Astrocyte (in vitro differentiated cells and primary cell): ENCODE measurements around the gene MYO6. TPM values are rescaled to one million over a fixed set of nuclear protein-coding genes. Genes with fewer than 3 reads are reported as not detected.

ENCODE experiments used
- DNase-seq: peaks from one replicate; pipeline ENCODE4 v3.0.0-alpha.2; 2010; ENCODE audit warnings: low read depth
- FAIRE-seq: peaks from 2 replicates; lab custom pipeline; 2011; peaks lifted over from hg19 to GRCh38; lab: Jason Lieb, UNC
- H2AFZ ChIP-seq: 2 replicates; pipeline ENCODE4 v1.6.0; 2012; ENCODE audit warnings: low read depth, low read length, inconsistent platforms
- H3K27ac ChIP-seq: 2 replicates; pipeline ENCODE4 v1.5.1; 2011; ENCODE audit warnings: low read depth, low read length, inconsistent platforms
- H3K27me3 ChIP-seq: 2 replicates; pipeline ENCODE4 v1.6.0; 2011; ENCODE audit warnings: low read length, inconsistent platforms; ENCODE audit not compliant: insufficient read depth
- H3K36me3 ChIP-seq: 2 replicates; pipeline ENCODE4 v1.5.1; 2011; ENCODE audit warnings: low read length, inconsistent platforms; ENCODE audit not compliant: insufficient read depth
- H3K4me1 ChIP-seq: 2 replicates; pipeline ENCODE4 v1.5.1; 2011; ENCODE audit warnings: low read length, inconsistent platforms; ENCODE audit not compliant: insufficient read depth
- H3K4me2 ChIP-seq: 2 replicates; pipeline ENCODE4 v1.6.0; 2012; ENCODE audit warnings: low read length, inconsistent platforms
- H3K4me3 ChIP-seq: 2 replicates; pipeline ENCODE4 v1.5.1; 2011; ENCODE audit warnings: low read depth, mild to moderate bottlenecking, low read length, inconsistent platforms; ENCODE audit not compliant: insufficient read depth
- H3K79me2 ChIP-seq: 2 replicates; pipeline ENCODE4 v1.6.0; 2012; ENCODE audit warnings: mild to moderate bottlenecking, low read length, inconsistent platforms; ENCODE audit not compliant: insufficient read depth
- H3K9ac ChIP-seq: 2 replicates; pipeline ENCODE4 v1.6.0; 2012; ENCODE audit warnings: mild to moderate bottlenecking, low read length, inconsistent platforms
- H3K9me3 ChIP-seq: 2 replicates; pipeline ENCODE4 v1.5.1; 2012; ENCODE audit warnings: low read depth, mild to moderate bottlenecking, low read length, inconsistent platforms; ENCODE audit not compliant: insufficient read depth
- H4K20me1 ChIP-seq: 2 replicates; pipeline ENCODE4 v1.6.0; 2012; ENCODE audit warnings: low read length, inconsistent platforms; ENCODE audit not compliant: insufficient read depth
- H3K27ac Mint-ChIP-seq: one replicate; pipeline ENCODE4 v1.8.0; 2021; ENCODE audit warnings: mild to moderate bottlenecking, mixed read lengths; ENCODE audit not compliant: unreplicated experiment
- H3K27me3 Mint-ChIP-seq: one replicate; pipeline ENCODE4 v1.8.0; 2021; ENCODE audit warnings: low read depth, mixed read lengths; ENCODE audit not compliant: unreplicated experiment
- H3K36me3 Mint-ChIP-seq: one replicate; pipeline ENCODE4 v1.8.0; 2021; ENCODE audit warnings: low read depth, mixed read lengths; ENCODE audit not compliant: unreplicated experiment
- H3K4me1 Mint-ChIP-seq: one replicate; pipeline ENCODE4 v1.8.0; 2021; ENCODE audit warnings: low read depth, mixed read lengths; ENCODE audit not compliant: unreplicated experiment
- H3K4me3 Mint-ChIP-seq: one replicate; pipeline ENCODE4 v1.8.0; 2021; ENCODE audit warnings: mild to moderate bottlenecking, moderate library complexity, mixed read lengths; ENCODE audit not compliant: unreplicated experiment
- H3K9me3 Mint-ChIP-seq: one replicate; pipeline ENCODE4 v1.8.0; 2021; ENCODE audit warnings: mild to moderate bottlenecking, mixed read lengths; ENCODE audit not compliant: unreplicated experiment
- CTCF ChIP-seq: IDR thresholded peaks from 2 replicates; pipeline ENCODE4 v1.5.1; 2011; ENCODE audit warnings: low read depth, mild to moderate bottlenecking, inconsistent platforms, low read length, moderate library complexity; ENCODE audit not compliant: insufficient read depth
- EZH2 ChIP-seq: IDR thresholded peaks from 2 replicates; pipeline ENCODE4 v1.6.1; 2012; ENCODE audit warnings: mild to moderate bottlenecking, low read length, inconsistent platforms; ENCODE audit not compliant: insufficient read depth
- total RNA-seq: library from RNA; stranded (reverse); gene quantifications from 2 replicates; pipeline ENCODE4 v1.2.1, GENCODE V29; 2021

Gene MYO6
- total RNA-seq, 1 donor from 2014 or later = 33.1 TPM

GRCh38 chr6:75735491-75736186 lies 13.4 kb upstream of the MYO6 start:
- H3K9me3 Mint-ChIP-seq = no peaks in the 10 kb centered on the region
- no peak overlapping the region for H3K4me3 Mint-ChIP-seq
- no peaks in the 10 kb centered on the region for H3K27me3 Mint-ChIP-seq
- H3K79me2 ChIP-seq = no peaks in the 10 kb centered on the region
- H3K27me3 ChIP-seq = no peaks in the 10 kb centered on the region
- peaks cover 4% of the 10 kb centered on the region for H3K4me1 ChIP-seq
- H3K4me3 ChIP-seq = no peak overlapping the region
- H3K36me3 ChIP-seq = no peaks in the 10 kb centered on the region
- H3K4me2 ChIP-seq = no peak overlapping the region
- no peak overlapping the region for H2AFZ ChIP-seq
- H3K9ac ChIP-seq = no peak overlapping the region
- TF ChIP-seq EZH2 (no peak), CTCF (no peak)
- no peaks in the 10 kb centered on the region for H3K36me3 Mint-ChIP-seq
- peaks cover 2% of the 10 kb centered on the region for H3K4me1 Mint-ChIP-seq
- no peak for FAIRE-seq
- H3K27ac ChIP-seq = no peak overlapping the region
- peak; percentile 24 for DNase-seq
- peak overlapping the region; percentile 4 for H3K27ac Mint-ChIP-seq
- H3K9me3 ChIP-seq = no peaks in the 10 kb centered on the region
- no peaks in the 10 kb centered on the region for H4K20me1 ChIP-seq

- Mint-ChIP-seq H3K4me3 (no peak overlapping the region), H3K27ac (no peak overlapping the region), H3K9me3 (no peaks in the 10 kb centered on the region), H3K4me1 (no peaks in the 10 kb centered on the region), H3K36me3 (no peaks in the 10 kb centered on the region), H3K27me3 (no peaks in the 10 kb centered on the region)
- no peak overlapping the region for H3K4me2 ChIP-seq
- no peaks in the 10 kb centered on the region for H3K27me3 ChIP-seq
- H3K9ac ChIP-seq = no peak overlapping the region
- H3K36me3 ChIP-seq = no peaks in the 10 kb centered on the region
- no peaks in the 10 kb centered on the region for H3K4me1 ChIP-seq
- no peak overlapping the region for H3K27ac ChIP-seq
- no peak for DNase-seq
- no peaks in the 10 kb centered on the region for H3K9me3 ChIP-seq
- no peak overlapping the region for H2AFZ ChIP-seq
- TF ChIP-seq CTCF (no peak), EZH2 (no peak)
- FAIRE-seq = no peak
- no peaks in the 10 kb centered on the region for H3K79me2 ChIP-seq
- H4K20me1 ChIP-seq = no peaks in the 10 kb centered on the region
- no peak overlapping the region for H3K4me3 ChIP-seq
Observed at GRCh38 chr6:75743971-75744370, 5.1 kb upstream of the MYO6 start.

- Mint-ChIP-seq H3K4me1 (no peaks in the 10 kb centered on the region), H3K9me3 (no peaks in the 10 kb centered on the region), H3K27ac (no peak overlapping the region), H3K4me3 (no peak overlapping the region), H3K27me3 (no peaks in the 10 kb centered on the region), H3K36me3 (no peaks in the 10 kb centered on the region)
- TF ChIP-seq EZH2 = no peak
- TF ChIP-seq CTCF = no peak
- H3K9ac ChIP-seq = no peak overlapping the region
- DNase-seq = no peak
- H3K79me2 ChIP-seq = peaks cover 12% of the 10 kb centered on the region
- no peaks in the 10 kb centered on the region for H3K27me3 ChIP-seq
- H3K4me1 ChIP-seq = no peaks in the 10 kb centered on the region
- no peaks in the 10 kb centered on the region for H4K20me1 ChIP-seq
- no peak overlapping the region for H3K4me3 ChIP-seq
- no peak overlapping the region for H3K4me2 ChIP-seq
- H3K9me3 ChIP-seq = no peaks in the 10 kb centered on the region
- no peak overlapping the region for H2AFZ ChIP-seq
- H3K36me3 ChIP-seq = no peaks in the 10 kb centered on the region
- H3K27ac ChIP-seq = no peak overlapping the region
- no peak for FAIRE-seq
Observed at GRCh38 chr6:75745404-75745803, 3.6 kb upstream of the MYO6 start.
